DMS79 treated with DMSO at 0.1 percent for 48 hours (cell line): ENCODE results near the gene CELA2A.
"Not testable (repeated sequence)": the region's sequence is repeated elsewhere in the genome, so short reads cannot be mapped to it uniquely, and the experiment has no call there.

Experiments used
- DNase-seq: peaks from one replicate; lab custom pipeline; 2025; lab: John Stamatoyannopoulos, UW

CELA2A gene

DNA sequence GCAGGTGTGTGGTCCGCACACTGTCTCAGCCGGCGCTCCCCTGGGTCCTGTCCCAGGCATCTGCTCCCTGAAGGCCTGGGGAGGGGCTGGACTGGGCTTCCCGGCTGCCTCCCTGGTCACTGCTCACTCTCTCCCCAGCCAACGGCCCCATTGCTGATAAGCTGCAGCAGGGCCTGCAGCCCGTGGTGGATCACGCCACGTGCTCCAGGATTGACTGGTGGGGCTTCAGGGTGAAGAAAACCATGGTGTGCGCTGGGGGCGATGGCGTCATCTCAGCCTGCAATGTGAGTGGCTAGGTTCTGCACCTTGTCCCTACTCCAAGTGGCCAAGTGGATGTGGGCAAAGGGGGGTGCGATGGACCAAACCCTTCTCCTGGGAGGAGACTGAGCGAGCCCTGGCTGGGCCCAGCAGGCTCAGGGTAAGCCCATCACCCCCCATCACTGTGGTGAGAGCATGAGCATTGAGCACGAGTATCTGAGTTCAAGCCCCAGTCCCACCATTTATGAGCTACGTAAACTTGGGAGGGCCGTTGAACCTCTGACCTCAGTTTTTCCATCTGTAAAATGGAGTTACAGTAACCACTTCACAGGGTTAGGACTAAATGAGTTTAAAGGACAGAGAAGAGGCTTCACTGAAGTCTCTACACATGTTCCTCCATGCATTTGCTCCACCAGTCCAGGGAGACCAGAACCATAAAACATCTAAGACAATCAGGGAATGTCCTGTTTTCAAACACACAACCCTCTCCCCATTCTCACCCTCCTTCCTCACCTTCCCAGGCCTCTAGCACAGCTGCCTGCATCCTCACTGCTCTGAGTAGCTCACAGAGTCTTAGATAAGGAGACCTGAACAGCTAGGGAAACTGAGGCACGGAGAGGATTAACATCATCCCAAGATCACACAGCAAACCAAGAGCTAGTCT is 11.8 kb upstream of the CELA2A start:
- no peak for DNase-seq

DNA sequence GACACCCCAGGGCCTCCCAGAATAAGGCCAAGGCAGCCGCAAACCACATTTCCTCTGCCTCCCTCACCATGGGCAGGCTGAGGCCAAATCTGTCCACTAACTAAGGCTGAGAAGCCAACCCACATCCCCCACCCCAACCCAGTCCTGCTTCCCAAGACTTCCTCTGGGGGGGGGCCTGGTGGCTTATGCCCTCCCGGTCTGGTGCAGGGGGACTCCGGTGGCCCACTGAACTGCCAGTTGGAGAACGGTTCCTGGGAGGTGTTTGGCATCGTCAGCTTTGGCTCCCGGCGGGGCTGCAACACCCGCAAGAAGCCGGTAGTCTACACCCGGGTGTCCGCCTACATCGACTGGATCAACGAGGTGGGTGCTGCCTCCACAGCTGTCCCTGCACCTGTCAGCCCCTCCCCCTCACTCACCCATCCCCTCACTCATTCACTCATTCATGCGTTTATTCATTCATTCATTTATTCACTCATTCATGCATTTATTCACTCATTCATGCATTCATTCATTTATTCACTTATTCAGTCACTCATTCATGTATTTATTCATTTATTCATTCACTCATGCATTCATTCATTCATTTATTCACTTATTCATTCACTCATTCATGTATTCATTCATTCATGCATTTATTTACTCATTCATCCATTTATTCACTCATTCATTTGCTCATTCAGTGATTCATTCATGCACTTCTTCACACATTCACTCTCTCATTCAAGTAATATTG is 11.0 kb upstream of the CELA2A start:
- DNase-seq, result no peak

DNA sequence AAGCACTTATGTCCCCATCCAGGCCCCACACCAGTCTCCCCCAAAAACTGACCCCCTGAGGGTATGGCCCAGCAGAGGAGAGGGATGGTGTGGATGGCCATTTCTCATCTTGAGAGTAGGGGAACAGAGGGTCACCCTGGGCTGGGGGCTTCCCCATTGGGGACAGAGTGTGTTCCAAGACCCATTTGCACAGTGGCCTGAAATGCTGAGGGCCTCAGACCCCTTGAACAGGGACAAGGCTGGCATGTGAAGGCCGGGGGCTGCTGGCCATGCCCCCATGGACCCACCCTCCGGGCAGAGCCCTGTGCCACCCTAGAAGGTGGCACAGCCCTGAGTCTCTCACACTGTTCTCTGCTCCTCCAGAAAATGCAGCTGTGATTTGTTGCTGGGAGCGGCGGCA is 10.3 kb upstream of the CELA2A start:
- no peak for DNase-seq

DNA sequence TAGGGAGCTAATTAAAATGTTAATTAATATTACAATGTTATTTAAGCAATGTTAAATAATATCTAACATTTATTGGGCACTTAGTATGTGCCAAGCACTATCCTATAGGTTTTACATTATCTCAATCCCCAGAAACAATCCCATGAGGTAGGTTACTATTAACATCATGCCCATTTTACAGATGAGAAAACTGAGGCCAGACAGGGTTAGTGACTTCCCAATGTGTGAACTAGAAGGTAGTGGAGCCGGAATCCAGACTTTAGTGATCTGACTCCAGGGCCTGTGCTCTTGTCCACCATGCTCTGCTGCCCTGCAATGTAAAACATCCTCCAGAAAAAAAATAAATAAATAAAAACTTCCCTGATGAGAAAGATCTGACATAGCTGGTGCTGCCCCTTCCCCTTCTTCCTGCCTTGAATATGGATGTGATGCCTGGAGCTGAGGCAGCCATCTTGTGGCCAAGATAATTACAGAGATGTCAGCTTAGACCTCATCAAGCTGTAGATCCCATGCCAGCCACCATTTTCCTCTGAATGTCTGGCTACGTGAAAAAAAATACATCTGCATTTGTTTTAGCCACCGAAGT is 7.6 kb upstream of the CELA2A start:
- no peak for DNase-seq

DNA sequence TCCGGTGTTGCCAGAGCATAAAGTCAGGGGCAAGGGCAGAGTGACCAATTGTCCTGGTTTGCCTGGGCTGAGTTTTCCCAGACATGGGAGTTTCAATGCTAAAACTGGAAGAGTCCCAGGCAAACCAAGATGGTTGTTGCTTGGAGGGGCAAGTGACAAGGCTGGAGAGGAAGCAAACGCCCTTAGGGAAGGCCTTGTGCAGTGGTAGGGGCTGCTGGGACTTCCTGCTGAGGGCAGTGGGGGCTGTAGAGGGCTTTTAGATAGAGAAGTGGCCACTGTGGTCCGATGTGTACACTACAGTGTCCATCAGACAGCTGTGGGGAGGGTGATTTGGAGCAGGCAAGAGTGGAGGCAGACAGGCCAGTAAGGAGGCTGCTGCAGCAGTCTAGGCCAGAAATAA is 7.0 kb upstream of the CELA2A start:
- DNase-seq, result no peak

DNA sequence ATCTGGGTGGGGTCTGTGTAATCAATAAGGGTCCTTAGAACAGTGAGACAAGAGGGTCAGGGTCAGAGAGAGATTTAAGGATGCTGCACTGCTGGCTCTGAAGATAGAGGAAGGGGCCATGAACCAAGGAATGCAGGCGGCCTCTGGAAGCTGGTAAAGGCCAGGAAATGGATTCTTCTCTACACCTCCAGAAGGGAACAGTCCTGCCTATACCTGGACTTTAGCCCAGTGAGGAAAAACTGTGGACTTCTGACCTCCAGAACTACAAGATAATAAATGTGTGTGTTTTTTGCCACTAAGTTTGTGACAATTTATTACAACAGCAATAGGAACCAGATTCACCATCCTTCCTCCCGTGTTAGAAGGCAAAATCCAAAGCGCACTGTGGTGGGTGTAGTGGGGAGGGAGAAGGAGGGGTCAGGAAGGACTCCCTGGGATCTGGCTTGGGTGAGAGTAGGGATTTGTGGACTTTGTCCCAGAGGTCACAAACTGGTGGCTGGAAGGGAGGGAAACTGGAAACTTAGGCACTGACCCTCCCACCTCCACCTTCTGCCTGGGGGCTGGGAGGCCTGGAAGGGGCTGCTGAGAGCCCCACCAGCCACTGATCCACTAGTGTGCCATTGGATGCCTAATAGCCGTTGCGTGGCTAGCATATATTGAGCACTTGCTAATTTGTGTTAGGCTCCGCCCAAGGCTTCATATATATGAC is 5.4 kb upstream of the CELA2A start:
- DNase-seq, result no peak

DNA sequence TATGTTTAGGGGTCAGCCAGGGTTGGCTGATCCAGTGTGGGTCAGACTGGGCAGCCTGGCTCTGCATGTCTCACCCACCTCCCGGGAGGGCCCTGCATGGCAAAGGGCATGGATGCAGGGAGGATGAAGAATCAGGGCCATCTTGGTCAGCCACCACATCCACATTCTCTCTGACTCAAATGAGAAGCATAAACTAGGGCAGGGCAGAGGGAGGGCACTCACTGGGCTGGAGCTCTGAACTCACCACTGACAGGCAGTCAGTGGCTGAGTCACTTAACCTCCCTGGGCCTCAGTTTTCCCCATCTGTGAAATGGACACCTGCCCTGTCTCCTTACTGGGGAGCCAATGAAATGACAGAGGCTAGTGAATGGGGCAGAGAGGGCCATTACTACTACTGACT is 4.3 kb upstream of the CELA2A start:
- no peak for DNase-seq

DNA sequence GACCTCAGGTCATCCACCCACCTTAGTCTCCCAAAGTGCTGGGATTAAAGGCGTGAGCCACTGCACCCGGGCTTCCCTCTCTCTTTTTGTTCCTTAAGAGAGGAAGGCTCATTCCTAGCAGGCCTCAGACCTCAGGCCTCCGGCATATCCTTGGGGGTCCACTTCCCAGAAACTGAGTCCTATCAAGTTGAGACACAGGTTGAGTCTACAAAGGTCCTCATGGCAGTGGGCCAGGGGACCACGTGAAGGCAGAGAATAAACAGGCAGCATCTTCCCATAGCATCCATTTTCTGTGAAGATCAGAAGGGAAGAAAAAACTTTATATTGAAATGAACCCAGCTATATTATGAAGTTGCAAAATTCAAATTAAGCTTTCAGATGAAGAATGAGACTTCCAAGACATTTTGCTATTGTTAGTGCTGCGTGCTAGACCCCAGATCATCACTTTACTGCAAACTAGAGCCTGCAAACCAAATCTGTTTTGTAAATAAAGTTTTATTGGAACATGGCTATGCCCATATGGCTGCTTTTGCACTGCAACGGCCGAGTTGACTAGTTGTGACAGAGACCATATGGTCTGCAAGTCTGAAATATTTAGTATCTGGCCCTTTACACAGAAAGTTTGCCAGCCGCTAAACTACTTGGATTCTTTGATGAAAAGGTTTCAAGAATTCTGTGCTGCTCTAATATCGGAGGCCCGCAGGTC is 3.5 kb upstream of the CELA2A start:
- DNase-seq, result no peak

DNA sequence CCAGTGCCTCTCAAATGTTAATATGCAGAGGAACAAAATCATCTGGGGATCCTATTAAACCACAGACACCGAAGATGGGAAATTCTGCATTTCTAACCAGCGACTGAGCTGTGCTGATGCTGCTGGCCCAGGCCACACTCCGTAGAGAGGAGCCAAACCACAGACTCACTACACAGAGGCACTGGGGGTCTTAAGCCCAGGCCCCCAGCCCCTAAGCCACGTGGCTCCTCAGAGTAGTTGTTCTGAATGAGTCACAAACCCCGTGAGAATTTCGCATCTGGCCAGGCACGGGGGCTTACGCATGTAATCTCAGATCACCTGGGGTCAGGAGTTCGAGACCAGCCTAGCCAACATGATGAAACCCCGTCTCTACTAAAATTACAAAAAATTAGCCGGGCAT is 2.8 kb upstream of the CELA2A start:
- DNase-seq, result no peak

DNA sequence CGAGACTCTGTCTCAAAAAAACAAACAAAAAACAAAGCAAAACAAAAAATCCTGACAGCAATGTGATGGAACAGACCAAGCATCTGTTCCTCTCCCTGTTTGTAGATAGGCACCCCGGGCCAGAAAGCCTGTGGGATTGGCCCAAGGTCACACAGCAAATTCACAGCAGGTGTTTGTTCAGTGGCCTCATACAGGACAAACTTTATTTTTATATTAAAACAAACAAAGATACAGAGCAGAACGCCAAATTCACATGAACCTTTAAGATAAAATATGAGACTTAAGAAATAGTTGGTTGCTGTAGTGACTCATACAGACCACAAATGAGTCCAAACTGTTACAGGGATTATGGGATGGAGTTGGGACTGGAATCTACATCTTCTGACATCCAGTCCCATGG is 2.3 kb upstream of the CELA2A start:
- no peak for DNase-seq

DNA sequence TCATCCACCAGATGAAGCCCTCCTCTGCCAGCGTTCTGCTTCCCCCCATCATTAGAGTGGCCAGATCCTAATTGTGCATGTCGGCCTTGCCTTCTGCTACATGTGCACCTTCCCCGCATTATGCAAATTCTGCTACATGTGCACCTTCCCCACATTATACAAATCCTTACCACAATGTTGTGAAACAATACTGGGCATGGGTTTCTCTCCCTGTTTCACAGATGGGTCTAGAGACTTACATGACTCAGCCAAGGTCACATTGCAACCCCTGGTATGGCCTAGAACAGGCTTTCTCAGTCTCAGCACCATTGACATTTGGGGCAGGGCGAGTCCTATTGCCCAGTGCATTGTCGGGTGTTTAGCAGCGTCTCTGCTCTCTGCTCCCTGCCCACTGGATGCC is 1.0 kb upstream of the CELA2A start:
- no peak for DNase-seq

DNA sequence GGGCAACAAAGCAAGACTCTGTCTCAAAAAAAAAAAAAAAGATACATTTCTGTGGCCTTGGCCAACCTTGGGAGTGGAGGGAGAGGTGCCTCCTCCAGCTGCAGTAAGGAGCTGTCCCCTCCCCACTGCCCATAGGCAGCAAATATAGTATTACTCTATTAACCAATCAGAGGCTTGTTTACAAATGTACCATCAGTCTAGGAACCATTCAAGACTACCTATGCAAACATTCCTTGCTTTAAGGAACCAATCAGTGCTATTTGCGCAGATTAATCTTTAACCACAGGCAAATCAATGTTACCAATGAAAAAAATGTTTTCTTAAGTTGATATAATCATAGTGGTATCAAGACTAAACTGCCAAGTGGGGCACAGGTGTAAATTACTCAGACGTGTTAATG is 1.1 kb downstream of the CELA2A start:
- DNase-seq, result no peak

DNA sequence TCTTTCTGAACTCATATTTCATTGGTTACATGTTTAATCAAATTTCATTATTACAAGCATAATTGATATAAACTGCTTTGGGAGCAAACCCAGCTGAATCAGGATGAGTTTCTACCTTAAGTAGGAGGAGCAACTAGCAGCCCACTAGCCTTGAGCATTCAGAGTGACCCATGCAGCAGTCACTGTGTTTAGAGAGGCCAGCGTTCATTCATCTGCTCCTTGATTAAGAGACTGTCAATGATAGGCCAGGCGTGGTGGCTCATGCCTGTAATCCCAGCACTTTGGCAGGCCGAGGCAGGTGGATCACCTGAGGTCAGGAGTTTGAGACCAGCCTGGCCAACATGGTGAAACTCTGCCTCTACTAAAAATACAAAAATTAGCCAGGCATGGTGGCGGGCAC is 1.9 kb downstream of the CELA2A start:
- not testable (repeated sequence) for DNase-seq

DNA sequence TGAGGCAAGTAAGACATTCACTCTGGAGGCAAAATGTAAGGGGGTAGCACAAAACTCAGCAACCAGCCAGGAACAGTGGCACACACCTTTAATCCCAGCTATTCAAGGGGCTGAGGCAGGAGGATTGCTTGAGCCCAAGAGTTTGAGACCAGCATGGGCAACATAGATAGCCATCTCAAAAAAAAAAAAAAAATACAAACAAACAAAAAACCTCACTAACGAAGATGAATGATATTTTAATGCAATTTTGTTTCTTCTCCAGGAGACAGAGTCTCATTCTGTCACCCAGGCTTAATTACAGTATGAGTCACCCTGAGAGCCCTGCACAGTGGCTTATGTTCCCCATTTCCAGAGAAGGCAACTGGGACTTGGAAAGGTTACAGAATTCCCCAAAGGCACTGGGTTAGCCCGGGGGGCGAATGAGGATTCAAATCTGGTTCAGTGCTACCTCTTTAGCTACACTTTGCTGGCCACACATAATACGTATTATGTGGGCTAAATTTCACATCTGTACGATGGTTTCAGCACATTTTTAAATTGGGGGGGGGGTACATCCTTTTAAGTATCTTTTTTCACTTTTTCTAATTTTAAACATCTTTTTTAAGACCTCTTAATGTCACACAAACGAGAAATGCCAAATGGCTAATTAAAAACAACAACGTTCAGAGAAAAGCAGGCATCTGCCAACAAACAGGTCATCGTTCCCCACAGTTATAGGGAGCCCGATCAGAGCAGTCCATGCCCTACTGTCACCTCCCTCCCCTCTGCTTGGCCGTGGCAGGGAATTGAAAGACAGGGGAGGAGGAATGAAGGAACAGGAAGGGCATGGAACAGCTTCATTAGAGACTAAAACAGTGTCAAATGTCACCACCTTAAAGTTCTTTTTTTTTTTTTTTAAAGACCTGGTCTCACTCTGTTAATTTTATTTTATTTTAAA is 3.5 kb downstream of the CELA2A start:
- DNase-seq, result no peak

DNA sequence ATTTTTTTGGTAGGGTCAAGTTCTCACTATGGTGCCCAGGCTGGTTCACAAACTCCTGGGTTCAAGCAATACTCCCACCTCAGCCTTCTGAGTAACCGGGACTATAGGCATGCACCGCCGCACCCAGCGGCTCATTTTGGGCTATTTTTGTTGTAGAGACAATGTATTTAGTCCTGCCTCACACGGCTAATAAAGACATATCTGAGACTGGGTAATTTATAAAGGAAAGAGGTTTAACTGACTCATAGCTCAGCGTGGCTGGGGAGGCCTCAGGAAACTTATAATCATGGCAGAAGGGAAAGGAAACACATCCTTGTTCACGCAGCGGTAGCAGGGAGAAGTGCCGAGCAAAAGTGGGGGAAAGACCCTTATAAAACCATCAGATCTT is 4.2 kb downstream of the CELA2A start:
- DNase-seq, result no peak

DNA sequence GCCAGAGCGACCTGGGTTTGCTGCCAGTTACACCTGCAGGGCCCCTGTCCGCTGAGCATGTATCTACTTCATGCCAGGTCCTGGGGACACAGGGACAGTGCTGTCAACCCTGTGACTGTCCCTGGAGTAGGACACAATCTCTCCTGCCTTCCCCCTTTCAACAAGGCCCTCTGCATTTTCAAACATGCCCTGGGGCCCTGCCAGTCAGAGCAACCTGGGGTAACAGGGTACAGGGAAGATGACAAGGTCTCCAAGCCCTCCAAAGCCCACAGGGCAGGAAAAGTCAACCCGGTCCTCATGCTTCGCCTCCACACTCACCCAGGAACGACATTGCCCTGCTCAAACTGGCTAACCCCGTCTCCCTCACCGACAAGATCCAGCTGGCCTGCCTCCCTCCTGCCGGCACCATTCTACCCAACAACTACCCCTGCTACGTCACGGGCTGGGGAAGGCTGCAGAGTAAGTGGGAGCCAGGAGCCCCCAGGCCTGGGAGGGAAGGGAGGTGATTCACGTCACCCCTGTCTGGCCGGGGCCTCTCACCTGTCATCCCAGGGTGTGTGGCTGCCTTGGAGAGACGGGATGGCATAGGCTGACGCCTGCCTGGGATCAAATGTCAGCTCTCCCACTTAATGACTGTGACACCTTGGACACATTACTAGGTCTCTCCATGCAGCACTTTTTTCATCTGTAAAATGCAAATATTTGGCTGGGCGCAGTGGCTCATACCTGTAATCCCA is 6.7 kb downstream of the CELA2A start:
- DNase-seq, result peak; percentile 53

DNA sequence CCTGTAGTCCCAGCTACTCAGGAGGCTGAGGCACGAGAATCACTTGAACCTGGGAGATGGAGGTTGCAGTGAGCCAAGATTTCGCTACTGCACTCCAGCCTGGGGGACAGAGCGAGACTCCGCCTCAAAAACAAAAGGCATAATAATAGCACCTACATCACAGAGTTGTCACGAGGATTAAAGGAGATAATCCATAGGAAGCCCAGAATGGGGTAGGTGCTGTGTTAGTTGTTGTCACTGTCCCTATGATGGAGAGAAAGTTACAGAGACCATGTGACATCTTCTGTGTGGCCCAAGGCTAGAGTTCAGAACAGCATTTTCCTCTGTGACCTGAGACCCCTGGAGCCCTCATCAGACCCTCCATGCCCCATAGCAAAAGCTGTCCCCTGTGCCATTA is 7.4 kb downstream of the CELA2A start:
- DNase-seq, result not testable (repeated sequence)

DNA sequence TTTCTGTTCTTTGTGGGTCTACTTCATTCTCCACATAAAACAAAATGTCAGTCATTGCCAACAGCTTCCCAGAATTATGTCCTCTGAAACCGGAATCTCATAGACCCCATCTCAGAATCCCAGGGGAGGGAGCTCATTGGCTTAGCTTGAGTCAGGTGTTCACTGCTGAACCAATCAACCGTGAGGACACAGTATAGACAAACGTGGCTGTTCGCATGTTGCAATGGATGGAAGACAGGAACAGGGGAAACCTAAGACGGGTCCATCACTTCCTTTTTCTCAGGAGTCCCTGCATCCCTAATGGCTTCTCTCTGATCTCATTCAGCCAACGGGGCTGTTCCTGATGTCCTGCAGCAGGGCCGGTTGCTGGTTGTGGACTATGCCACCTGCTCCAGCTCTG is 9.1 kb downstream of the CELA2A start:
- DNase-seq, result no peak

DNA sequence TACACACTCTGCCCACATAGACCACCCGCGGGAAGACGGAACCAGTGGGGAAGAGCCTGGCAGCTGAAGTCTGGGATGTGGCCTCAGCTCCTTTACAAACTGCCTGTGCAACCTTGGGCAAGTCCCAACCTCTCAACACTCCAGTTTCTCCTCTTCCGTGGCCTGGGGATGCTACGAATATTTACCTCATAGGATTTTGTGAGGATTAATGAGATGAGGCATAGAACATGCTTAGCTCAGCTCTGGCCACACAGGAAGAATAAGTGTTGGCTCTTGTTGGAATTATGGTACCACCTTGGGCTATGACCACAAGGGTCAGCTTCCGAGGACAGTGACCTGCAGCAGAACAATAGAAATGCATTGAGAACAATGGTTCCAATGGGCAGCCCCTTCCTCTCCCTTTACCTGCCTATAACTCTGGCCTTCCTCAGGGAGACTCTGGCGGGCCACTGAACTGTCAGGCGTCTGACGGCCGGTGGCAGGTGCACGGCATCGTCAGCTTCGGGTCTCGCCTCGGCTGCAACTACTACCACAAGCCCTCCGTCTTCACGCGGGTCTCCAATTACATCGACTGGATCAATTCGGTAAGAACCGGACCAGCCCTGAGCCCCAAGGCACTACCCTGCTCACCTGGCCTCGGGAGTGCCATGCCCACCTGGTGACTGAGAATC is 10.6 kb downstream of the CELA2A start:
- DNase-seq, result not testable (repeated sequence)
